K562 (cell line): ENCODE data around the gene HMG20B. TPM values are rescaled to one million over a fixed set of nuclear protein-coding genes. Genes with fewer than 3 reads are reported as not detected.

Source experiments
- CHCHD3 ChIP-seq: fragments of 250-450 bp; sonication (Bioruptor Pico); IDR thresholded peaks from 2 replicates; pipeline ENCODE4 v2.1.2; 2022; ENCODE audit warnings: mild to moderate bottlenecking
- CREM ChIP-seq: IDR thresholded peaks from 2 replicates; pipeline ENCODE4 v1.6.1; 2014; ENCODE audit warnings: antibody characterized with exemption, low read depth
- DPF2 ChIP-seq: fragments of 450-650 bp; IDR thresholded peaks from 2 replicates; pipeline ENCODE4 v1.6.1; 2016
- EWSR1 ChIP-seq: fragments of 450-650 bp; IDR thresholded peaks from 2 replicates; pipeline ENCODE4 v1.6.1; 2018; ENCODE audit warnings: borderline replicate concordance, mild to moderate bottlenecking, low read depth, moderate library complexity; ENCODE audit not compliant: partially characterized antibody
- FOXK2 ChIP-seq, 2 experiments: fragments of 450-650 bp; IDR thresholded peaks in 1 of 2; conservative IDR thresholded peaks in 1 of 2; 2 replicates each; pipeline ENCODE4 v1.6.1; 2016; ENCODE audit warnings: low read depth in 2 of 2, mild to moderate bottlenecking in 1 of 2
- FUS ChIP-seq: fragments of 200-400 bp; formaldehyde crosslinking; optimal IDR thresholded peaks from 2 replicates; pipeline ENCODE3; 2017; ENCODE audit warnings: low read depth, low read length
- LEF1 ChIP-seq: fragments of 450-650 bp; IDR thresholded peaks from 2 replicates; pipeline ENCODE4 v1.6.1; 2016; ENCODE audit warnings: mild to moderate bottlenecking
- MECOM ChIP-seq: fragments of 250-450 bp; sonication (Bioruptor Pico); IDR thresholded peaks from 2 replicates; pipeline ENCODE4 v1.8.0; 2022; ENCODE audit warnings: inconsistent platforms
- SRSF7 ChIP-seq: fragments of 200-400 bp; formaldehyde crosslinking; optimal IDR thresholded peaks from 2 replicates; pipeline ENCODE3; 2017; ENCODE audit warnings: mild to moderate bottlenecking, low read depth, low read length
- TFAP4 ChIP-seq: sonication (generic); formaldehyde crosslinking; IDR thresholded peaks from 2 replicates; pipeline ENCODE4 v1.8.0; 2022; ENCODE audit warnings: missing genetic modification reagents, mild to moderate bottlenecking, moderate library complexity, borderline replicate concordance
- TOE1 ChIP-seq, 2 experiments: fragments of 450-650 bp in 1 of 2; sonication (generic) in 1 of 2; formaldehyde crosslinking in 1 of 2; IDR thresholded peaks; 2 replicates each; pipeline versions ENCODE4 v1.7.1 to v1.8.0; 2016 to 2022; ENCODE audit warnings: borderline replicate concordance in 2 of 2, mild to moderate bottlenecking in 2 of 2, antibody characterized with exemption in 1 of 2, inconsistent platforms in 1 of 2, low read depth in 1 of 2, missing genetic modification reagents in 1 of 2, moderate library complexity in 1 of 2
- ZBTB12 ChIP-seq: fragments of 250-450 bp; sonication (Bioruptor Pico); IDR thresholded peaks from 2 replicates; pipeline ENCODE4 v1.4.0; 2020
- ZNF12 ChIP-seq: sonication (generic); formaldehyde crosslinking; IDR thresholded peaks from 2 replicates; pipeline ENCODE4 v1.4.0; 2020; ENCODE audit warnings: mild to moderate bottlenecking, missing genetic modification reagents
- ZNF79 ChIP-seq: fragments of 250-450 bp; sonication (Bioruptor Pico); IDR thresholded peaks from 2 replicates; pipeline ENCODE4 v1.4.0; 2020; ENCODE audit warnings: low read depth, mild to moderate bottlenecking, moderate library complexity
- polyA plus RNA-seq, 8 experiments: library from polyadenylated mRNA; depleted of rRNA in 4 of 8; stranded (reverse) in 5 of 8; unstranded in 3 of 8; fragments of >200 nt; fragmentation: Nextera tagmentation in 2 of 8; fragmentation: Illumina TruSeq in 1 of 8; extraction: Ambion mirVana in 2 of 8; extraction: Trizol in 1 of 8; gene quantifications; 2 replicates each; pipeline versions ENCODE4 v1.2.1 to v1.2.3, GENCODE V29; 2011 to 2014; ENCODE audit warnings: inconsistent platforms in 1 of 8, missing spikeins in 1 of 8
- total RNA-seq, 7 experiments: library from RNA; depleted of rRNA in 6 of 7; stranded (reverse); fragments of >200 nt in 6 of 7; fragmentation: Illumina TruSeq in 2 of 7; extraction: Trizol in 2 of 7; gene quantifications; 2 replicates each; pipeline versions ENCODE4 v1.2.1 to v1.2.3, GENCODE V29; 2011 to 2021; ENCODE audit warnings: low replicate concordance in 1 of 7
- TF ChIP-seq, protein P1 (sequence below): sonication (generic); formaldehyde crosslinking; IDR thresholded peaks from 2 replicates; pipeline ENCODE4 v1.8.0; 2022; ENCODE audit warnings: mild to moderate bottlenecking, missing genetic modification reagents
- TF ChIP-seq, protein P2 (sequence below): fragments of 450-650 bp; IDR thresholded peaks from 2 replicates; pipeline ENCODE4 v1.6.1; 2016; ENCODE audit warnings: missing biosample characterization, missing genetic modification characterization
- TF ChIP-seq, protein P3 (sequence below): fragments of 450-650 bp; IDR thresholded peaks from one replicate; pipeline ENCODE4 v1.6.1; 2018; ENCODE audit warnings: mild to moderate bottlenecking, moderate library complexity; ENCODE audit not compliant: partially characterized antibody

The HMG20B gene
- total and polyA plus RNA-seq, 9 of the 15 experiments (the other 6 are each of a cell fraction or from before 2014, with no cell fraction given) = 0.35 to 172 (median 38.6) TPM

GRCh38 chr19:3557461-3558248, 15.1 kb upstream of the HMG20B start, which contains the start of gene MFSD12 (continued):
- TF ChIP-seq, protein P1, sequence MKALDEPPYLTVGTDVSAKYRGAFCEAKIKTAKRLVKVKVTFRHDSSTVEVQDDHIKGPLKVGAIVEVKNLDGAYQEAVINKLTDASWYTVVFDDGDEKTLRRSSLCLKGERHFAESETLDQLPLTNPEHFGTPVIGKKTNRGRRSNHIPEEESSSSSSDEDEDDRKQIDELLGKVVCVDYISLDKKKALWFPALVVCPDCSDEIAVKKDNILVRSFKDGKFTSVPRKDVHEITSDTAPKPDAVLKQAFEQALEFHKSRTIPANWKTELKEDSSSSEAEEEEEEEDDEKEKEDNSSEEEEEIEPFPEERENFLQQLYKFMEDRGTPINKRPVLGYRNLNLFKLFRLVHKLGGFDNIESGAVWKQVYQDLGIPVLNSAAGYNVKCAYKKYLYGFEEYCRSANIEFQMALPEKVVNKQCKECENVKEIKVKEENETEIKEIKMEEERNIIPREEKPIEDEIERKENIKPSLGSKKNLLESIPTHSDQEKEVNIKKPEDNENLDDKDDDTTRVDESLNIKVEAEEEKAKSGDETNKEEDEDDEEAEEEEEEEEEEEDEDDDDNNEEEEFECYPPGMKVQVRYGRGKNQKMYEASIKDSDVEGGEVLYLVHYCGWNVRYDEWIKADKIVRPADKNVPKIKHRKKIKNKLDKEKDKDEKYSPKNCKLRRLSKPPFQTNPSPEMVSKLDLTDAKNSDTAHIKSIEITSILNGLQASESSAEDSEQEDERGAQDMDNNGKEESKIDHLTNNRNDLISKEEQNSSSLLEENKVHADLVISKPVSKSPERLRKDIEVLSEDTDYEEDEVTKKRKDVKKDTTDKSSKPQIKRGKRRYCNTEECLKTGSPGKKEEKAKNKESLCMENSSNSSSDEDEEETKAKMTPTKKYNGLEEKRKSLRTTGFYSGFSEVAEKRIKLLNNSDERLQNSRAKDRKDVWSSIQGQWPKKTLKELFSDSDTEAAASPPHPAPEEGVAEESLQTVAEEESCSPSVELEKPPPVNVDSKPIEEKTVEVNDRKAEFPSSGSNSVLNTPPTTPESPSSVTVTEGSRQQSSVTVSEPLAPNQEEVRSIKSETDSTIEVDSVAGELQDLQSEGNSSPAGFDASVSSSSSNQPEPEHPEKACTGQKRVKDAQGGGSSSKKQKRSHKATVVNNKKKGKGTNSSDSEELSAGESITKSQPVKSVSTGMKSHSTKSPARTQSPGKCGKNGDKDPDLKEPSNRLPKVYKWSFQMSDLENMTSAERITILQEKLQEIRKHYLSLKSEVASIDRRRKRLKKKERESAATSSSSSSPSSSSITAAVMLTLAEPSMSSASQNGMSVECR (CRISPR knock-in tag) = peak; percentile 75
- TF ChIP-seq EWSR1 (no peak), LEF1 (no peak), MECOM (CRISPR knock-in tag) (no peak), TFAP4 (CRISPR knock-in tag) (peak; percentile 85), CREM (peak; percentile 87), FOXK2 (conservative IDR thresholded peaks at IDR 0.05 in 1 of 2, IDR thresholded peaks at IDR 0.05 in 1 of 2; ENCODE audit: low read depth in 2 of 2) (no peak), TOE1 (IDR thresholded peaks at IDR 0.05; ENCODE audit: borderline replicate concordance) (peak; percentile 97), TOE1 (CRISPR knock-in tag; IDR thresholded peaks at IDR 0.05; ENCODE audit: borderline replicate concordance, low read depth) (0 out of 2 replicates have a peak, but pooled peaks have one; percentile 22), DPF2 (no peak), SRSF7 (no peak), ZNF79 (no peak), CHCHD3 (CRISPR knock-in tag) (no peak), FUS (peak; percentile 81), ZBTB12 (peak; percentile 53; the same call in 1 of the 2 replicates), ZNF12 (CRISPR knock-in tag) (no peak)
- TF ChIP-seq, protein P2, sequence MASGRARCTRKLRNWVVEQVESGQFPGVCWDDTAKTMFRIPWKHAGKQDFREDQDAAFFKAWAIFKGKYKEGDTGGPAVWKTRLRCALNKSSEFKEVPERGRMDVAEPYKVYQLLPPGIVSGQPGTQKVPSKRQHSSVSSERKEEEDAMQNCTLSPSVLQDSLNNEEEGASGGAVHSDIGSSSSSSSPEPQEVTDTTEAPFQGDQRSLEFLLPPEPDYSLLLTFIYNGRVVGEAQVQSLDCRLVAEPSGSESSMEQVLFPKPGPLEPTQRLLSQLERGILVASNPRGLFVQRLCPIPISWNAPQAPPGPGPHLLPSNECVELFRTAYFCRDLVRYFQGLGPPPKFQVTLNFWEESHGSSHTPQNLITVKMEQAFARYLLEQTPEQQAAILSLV = no peak
- TF ChIP-seq, protein P3, sequence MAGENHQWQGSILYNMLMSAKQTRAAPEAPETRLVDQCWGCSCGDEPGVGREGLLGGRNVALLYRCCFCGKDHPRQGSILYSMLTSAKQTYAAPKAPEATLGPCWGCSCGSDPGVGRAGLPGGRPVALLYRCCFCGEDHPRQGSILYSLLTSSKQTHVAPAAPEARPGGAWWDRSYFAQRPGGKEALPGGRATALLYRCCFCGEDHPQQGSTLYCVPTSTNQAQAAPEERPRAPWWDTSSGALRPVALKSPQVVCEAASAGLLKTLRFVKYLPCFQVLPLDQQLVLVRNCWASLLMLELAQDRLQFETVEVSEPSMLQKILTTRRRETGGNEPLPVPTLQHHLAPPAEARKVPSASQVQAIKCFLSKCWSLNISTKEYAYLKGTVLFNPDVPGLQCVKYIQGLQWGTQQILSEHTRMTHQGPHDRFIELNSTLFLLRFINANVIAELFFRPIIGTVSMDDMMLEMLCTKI = no peak
